Measurements from ENCODE around the gene TMEM114. TPM values are rescaled to one million over a fixed set of nuclear protein-coding genes. Genes with fewer than 3 reads are reported as not detected.

TMEM114 gene
- total RNA-seq, 1 donor from 2014 or later = not detected

DNA sequence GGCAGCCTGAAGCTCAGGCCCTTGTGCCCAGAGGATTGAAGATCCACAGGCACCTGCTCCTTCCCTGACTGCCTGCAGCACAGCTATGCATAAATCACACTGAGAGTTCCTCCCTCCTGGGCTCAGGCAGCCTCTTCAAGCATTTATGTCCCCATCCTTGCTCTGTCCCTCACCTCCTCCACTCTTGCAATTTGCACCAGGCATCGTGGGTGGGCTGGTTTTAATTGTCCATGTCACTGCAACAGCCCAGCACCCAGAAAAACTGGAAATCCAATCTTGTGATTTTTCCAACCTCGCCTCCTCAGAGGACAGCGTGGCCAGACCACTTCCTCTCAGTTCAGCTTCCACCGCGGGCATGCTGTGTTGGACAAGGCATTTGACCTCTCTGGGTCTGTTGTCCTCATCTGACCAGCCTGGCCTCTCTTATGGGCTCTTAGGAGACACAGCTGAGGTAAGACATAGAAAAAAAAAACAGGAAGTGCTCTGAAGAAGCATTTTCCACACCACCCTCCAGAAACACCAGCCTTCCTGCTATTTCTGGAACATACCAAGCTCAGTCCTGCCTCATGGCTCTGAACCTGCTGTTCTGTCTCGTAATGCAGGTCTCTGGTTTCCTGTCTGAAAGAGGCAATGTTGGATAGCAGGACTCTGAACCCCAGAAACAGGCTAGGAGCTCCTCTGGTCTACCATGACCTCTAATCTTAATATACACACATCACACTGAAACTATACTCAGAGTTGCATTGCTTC, 8.3 kb downstream of the TMEM114 start:
- Histone ChIP-seq H3K4me3 (no peak overlapping the region), H3K27ac (peak overlapping the region in 1 of 2 donors; percentile 38), H3K27me3 (no peaks in the 10 kb centered on the region), H3K36me3 (no peaks in the 10 kb centered on the region), H3K9me3 (no peaks in the 10 kb centered on the region), H3K4me1 (no peaks in the 10 kb centered on the region)
- DNase-seq (ENCODE audit: low spot score in 2 of 2) = peak in 1 of 2 donors; percentile 49
- TF ChIP-seq, protein P1, sequence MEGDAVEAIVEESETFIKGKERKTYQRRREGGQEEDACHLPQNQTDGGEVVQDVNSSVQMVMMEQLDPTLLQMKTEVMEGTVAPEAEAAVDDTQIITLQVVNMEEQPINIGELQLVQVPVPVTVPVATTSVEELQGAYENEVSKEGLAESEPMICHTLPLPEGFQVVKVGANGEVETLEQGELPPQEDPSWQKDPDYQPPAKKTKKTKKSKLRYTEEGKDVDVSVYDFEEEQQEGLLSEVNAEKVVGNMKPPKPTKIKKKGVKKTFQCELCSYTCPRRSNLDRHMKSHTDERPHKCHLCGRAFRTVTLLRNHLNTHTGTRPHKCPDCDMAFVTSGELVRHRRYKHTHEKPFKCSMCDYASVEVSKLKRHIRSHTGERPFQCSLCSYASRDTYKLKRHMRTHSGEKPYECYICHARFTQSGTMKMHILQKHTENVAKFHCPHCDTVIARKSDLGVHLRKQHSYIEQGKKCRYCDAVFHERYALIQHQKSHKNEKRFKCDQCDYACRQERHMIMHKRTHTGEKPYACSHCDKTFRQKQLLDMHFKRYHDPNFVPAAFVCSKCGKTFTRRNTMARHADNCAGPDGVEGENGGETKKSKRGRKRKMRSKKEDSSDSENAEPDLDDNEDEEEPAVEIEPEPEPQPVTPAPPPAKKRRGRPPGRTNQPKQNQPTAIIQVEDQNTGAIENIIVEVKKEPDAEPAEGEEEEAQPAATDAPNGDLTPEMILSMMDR (IDR thresholded peaks at IDR 0.05) = no peak
- intact Hi-C loops (cut with DNase I) = no loop called here

DNA sequence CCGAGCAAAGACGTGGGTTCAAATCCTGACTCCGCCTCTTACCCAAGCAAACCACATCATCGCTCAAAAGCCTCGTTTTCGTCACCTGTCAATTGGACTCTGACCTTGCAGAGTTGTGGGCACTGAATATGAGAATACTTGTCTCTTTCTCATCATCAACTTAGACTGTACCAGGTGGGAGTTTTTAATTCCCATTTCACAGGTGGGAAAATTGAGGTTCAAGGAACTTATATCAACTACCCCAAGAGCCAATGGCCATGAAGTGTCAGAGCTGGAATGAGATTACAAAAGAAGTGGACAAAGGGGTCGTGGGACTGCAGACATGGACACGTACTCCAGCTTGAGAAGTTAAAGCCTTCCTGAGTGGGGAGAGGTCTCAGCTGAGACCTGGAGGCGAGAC, 10.8 kb downstream of the TMEM114 start:
- intact Hi-C loops (cut with DNase I) = no loop called here

DNA sequence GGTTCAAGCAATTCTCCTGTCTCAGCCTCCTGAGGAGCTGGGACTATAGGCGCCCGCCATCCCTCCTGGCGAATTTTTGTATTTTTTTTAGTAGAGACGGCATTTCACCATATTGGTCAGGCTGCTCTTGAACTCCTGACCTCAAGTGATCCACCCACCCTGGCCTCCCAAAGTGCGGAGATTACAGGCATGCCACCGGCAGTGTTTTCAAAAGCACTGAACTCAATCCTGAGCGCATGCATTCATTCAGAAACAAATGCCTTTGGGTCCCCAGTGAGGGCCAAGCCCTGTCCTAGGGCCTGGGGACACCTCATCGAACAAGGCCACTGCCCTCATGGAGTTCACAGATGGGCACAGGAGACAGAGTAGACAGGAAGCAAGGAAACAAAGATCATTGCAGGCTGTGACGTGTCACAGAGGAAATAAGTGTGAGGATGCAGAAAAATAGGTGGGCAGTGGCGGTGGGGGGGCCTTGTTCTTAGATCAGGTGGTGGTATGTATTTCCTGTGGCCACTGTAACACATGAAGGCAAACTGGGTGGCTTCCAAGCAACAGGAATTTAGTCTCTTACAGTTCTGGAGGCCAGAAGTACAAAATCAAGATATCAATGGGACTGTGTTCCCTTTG, 12.5 kb downstream of the TMEM114 start:
- no peak overlapping the region for H3K27ac ChIP-seq
- no peaks in the 10 kb centered on the region for H3K4me1 ChIP-seq
- no peaks in the 10 kb centered on the region for H3K27me3 ChIP-seq
- no peaks in the 10 kb centered on the region for H3K9me3 ChIP-seq
- intact Hi-C loops (cut with DNase I) = no loop called here
- DNase-seq (ENCODE audit: low spot score in 2 of 2) = no peak
- H3K36me3 ChIP-seq = no peaks in the 10 kb centered on the region
- TF ChIP-seq, protein P1 (IDR thresholded peaks at IDR 0.05) = no peak
- H3K4me3 ChIP-seq = no peak overlapping the region

More for the DNA sequence above, 10.8 kb downstream of the TMEM114 start:
- Histone ChIP-seq H3K9me3 (no peaks in the 10 kb centered on the region), H3K4me3 (no peak overlapping the region), H3K4me1 (no peaks in the 10 kb centered on the region), H3K27me3 (no peaks in the 10 kb centered on the region), H3K27ac (no peak overlapping the region), H3K36me3 (no peaks in the 10 kb centered on the region)
- TF ChIP-seq, protein P1 (IDR thresholded peaks at IDR 0.05) = no peak
- no peak for DNase-seq (ENCODE audit: low spot score in 2 of 2)

DNA sequence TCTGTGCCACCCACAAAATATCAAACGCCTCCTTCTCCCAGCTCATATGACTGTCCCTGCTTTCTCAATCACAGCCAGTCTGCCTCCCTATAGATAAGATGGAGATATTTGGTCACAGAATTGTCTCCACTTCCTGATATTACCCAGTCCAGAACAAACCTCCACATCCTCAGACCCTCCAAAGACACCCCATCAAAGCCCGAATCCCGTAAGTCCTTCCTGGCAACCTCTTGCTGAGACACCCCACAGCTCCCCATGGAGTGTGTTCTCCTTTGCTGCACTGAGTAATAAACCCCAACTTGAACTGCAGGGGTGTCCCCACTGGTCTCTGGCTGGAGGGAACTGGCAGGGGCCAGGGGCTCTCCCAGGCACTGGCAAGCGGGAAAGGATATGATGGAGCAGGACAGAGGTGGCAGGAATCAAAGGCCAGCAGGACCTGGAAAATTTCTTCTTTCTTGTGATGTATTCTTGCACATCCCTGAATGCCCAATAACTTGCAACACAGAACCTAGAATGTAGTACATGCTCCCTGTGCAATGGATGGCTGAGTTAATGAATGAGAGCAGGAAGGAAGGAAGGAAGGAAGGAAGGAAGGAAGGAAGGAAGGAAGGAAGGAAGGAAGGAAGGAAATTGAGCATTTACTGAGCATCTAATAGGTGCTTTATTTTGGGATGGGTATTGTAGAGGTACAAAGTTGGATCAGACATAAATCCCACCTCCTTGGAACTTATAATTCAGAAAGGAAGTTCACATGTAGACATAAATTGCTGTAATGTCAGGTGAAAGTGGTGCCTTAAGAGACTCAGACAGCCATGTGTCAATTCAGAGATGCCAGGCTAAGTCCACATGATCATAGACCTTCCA, 13.9 kb downstream of the TMEM114 start:
- TF ChIP-seq, protein P1 (IDR thresholded peaks at IDR 0.05) = no peak
- H3K4me3 ChIP-seq = no peak overlapping the region
- H3K4me1 ChIP-seq = no peaks in the 10 kb centered on the region
- no peaks in the 10 kb centered on the region for H3K27me3 ChIP-seq
- no peaks in the 10 kb centered on the region for H3K36me3 ChIP-seq
- no peaks in the 10 kb centered on the region for H3K9me3 ChIP-seq
- no peak overlapping the region for H3K27ac ChIP-seq
- DNase-seq (ENCODE audit: low spot score in 2 of 2) = no peak
- intact Hi-C loops (cut with DNase I) = no loop called here

DNA sequence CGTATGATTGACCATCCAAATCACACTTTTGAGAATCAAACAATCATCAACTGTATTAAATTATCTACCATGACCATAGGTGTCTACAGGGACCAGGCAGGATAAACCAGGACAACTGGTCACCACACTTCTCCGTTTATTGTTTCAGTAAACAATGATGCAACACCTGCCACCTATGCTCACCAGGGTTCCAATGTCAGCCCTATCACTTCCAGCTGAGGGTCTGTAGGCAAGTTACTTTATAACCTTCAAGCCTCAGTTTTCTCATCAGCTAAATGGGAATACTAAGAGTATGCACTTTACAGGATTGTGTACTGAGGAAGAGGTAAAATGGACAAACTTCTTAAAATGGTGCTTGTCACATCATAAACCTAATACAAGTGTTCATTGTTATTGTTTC, 14.9 kb downstream of the TMEM114 start:
- DNase-seq (ENCODE audit: low spot score in 2 of 2) = no peak
- TF ChIP-seq, protein P1 (IDR thresholded peaks at IDR 0.05) = no peak
- Histone ChIP-seq H3K4me1 (no peaks in the 10 kb centered on the region), H3K36me3 (no peaks in the 10 kb centered on the region), H3K27me3 (no peaks in the 10 kb centered on the region), H3K4me3 (no peak overlapping the region), H3K9me3 (no peaks in the 10 kb centered on the region), H3K27ac (no peak overlapping the region)
- intact Hi-C loops (cut with DNase I) = no loop called here
